Transverse colon (tissue), 4 donors: Measurements from ENCODE around the gene HSFX4. TPM values are rescaled to one million over a fixed set of nuclear protein-coding genes. Genes with fewer than 3 reads are reported as not detected.

Experiments
- DNase-seq: peaks from one replicate; pipeline ENCODE4 v3.0.0-alpha.2; 2019
- H3K27ac ChIP-seq, 4 donors: fragments of 200-600 bp; sonication (generic); 2 replicates each; pipeline ENCODE4 v1.5.1; 2016 to 2018; ENCODE audit warnings: inconsistent platforms in 4 of 4
- H3K27me3 ChIP-seq: fragments of 200-600 bp; sonication (generic); 2 replicates; pipeline ENCODE4 v1.5.1; 2017; ENCODE audit warnings: inconsistent platforms
- H3K36me3 ChIP-seq, 4 donors: fragments of 200-600 bp; sonication (generic); 2 replicates each; pipeline ENCODE4 v1.5.1; 2017 to 2019; ENCODE audit warnings: inconsistent platforms in 4 of 4
- H3K4me1 ChIP-seq, 4 donors: fragments of 200-600 bp; sonication (generic); 2 replicates each; pipeline ENCODE4 v1.5.1; 2017 to 2020; ENCODE audit warnings: inconsistent platforms in 4 of 4
- H3K4me3 ChIP-seq, 4 donors: fragments of 200-600 bp; sonication (generic); 1 replicate in 1 of 4; 2 replicates in 3 of 4; pipeline versions ENCODE4 v1.5.1 to v1.6.1; 2017 to 2019; ENCODE audit warnings: inconsistent platforms in 4 of 4
- H3K9me3 ChIP-seq, 2 donors: fragments of 200-600 bp; sonication (generic); 2 replicates each; pipeline ENCODE4 v1.5.1; 2017 to 2019; ENCODE audit warnings: inconsistent platforms in 2 of 2
- EP300 ChIP-seq: sonication (generic); formaldehyde crosslinking; IDR thresholded peaks from one replicate; pipeline ENCODE4 v1.6.1; 2017; ENCODE audit warnings: antibody characterized with exemption, low read depth
- POLR2A ChIP-seq: fragments of 450-650 bp; IDR thresholded peaks from one replicate; pipeline ENCODE4 v1.6.1; 2016; ENCODE audit warnings: antibody characterized with exemption, mild to moderate bottlenecking, moderate library complexity
- POLR2AphosphoS5 ChIP-seq, 3 donors: sonication (generic); formaldehyde crosslinking; IDR thresholded peaks; one replicate each; pipeline ENCODE4 v1.6.1; 2016; ENCODE audit warnings: antibody characterized with exemption in 3 of 3
- WGBS, 2 donors: methylation state at CpG; one replicate each; pipeline ENCODE4 v1.1.5; 2018; ENCODE audit warnings: low coverage in 1 of 2; 5-methylcytosine and 5-hydroxymethylcytosine counted together
- in situ Hi-C, 4 donors: fragments of 200-750 bp; cut with MboI; loops; one replicate each; pipeline versions ENCODE4 v1.15.0 to v1.15.1; 2017; ENCODE audit warnings: low sequenced_read_pairs in 3 of 4, low pct_ligation_motif_present in 1 of 4, low pct_unique_long_range_greater_than_20kb in 1 of 4
- intact Hi-C: fragments of 100-400 bp; cut with DNase I; formaldehyde crosslinking; loops from one replicate; pipeline ENCODE4 v1.15.1; 2023; ENCODE audit warnings: low total_unique reads
- total RNA-seq, 4 donors: library from RNA; depleted of rRNA; stranded (reverse); fragments of >200 nt; gene quantifications; one replicate each; pipeline ENCODE4 v1.1.0, GENCODE V29; 2016
- TF ChIP-seq, protein P1 (sequence below), 5 experiments: fragments of 200-600 bp in 3 of 5; fragments of 450-650 bp in 2 of 5; sonication (generic) in 3 of 5; IDR thresholded peaks; 1 replicate in 2 of 5; 2 replicates in 3 of 5; pipeline ENCODE4 v1.5.1; 2016 to 2017; ENCODE audit warnings: antibody characterized with exemption in 5 of 5, inconsistent platforms in 3 of 5, mild to moderate bottlenecking in 2 of 5, moderate library complexity in 1 of 5

HSFX4 gene
- total RNA-seq, 4 donors from 2014 or later = not detected

GRCh38 chrX:149908308-149908707 is 21.1 kb upstream of the HSFX4 start:
- no peaks in the 10 kb centered on the region for H3K36me3 ChIP-seq
- H3K4me1 ChIP-seq = no peaks in the 10 kb centered on the region
- no peak overlapping the region for H3K27ac ChIP-seq
- no peak overlapping the region for H3K4me3 ChIP-seq
- no peaks in the 10 kb centered on the region for H3K27me3 ChIP-seq
- WGBS, 2 donors = 85% methylated on average over 3 of the region's 3 CpGs; no CpG with 5 or more reads in 1 of the 2 donors
- no peaks in the 10 kb centered on the region for H3K9me3 ChIP-seq
- in situ Hi-C loops = no loop called here
- intact Hi-C loops = no loop called here
- TF ChIP-seq, protein P1, sequence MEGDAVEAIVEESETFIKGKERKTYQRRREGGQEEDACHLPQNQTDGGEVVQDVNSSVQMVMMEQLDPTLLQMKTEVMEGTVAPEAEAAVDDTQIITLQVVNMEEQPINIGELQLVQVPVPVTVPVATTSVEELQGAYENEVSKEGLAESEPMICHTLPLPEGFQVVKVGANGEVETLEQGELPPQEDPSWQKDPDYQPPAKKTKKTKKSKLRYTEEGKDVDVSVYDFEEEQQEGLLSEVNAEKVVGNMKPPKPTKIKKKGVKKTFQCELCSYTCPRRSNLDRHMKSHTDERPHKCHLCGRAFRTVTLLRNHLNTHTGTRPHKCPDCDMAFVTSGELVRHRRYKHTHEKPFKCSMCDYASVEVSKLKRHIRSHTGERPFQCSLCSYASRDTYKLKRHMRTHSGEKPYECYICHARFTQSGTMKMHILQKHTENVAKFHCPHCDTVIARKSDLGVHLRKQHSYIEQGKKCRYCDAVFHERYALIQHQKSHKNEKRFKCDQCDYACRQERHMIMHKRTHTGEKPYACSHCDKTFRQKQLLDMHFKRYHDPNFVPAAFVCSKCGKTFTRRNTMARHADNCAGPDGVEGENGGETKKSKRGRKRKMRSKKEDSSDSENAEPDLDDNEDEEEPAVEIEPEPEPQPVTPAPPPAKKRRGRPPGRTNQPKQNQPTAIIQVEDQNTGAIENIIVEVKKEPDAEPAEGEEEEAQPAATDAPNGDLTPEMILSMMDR (IDR thresholded peaks at IDR 0.05) = no peak
- TF ChIP-seq POLR2A (no peak), POLR2AphosphoS5 (IDR thresholded peaks at IDR 0.05) (no peak), EP300 (no peak)
- no peak for DNase-seq

- Histone ChIP-seq H3K27ac (no peak overlapping the region), H3K27me3 (no peaks in the 10 kb centered on the region), H3K4me3 (no peak overlapping the region), H3K9me3 (no peaks in the 10 kb centered on the region), H3K4me1 (no peaks in the 10 kb centered on the region), H3K36me3 (no peaks in the 10 kb centered on the region)
- in situ Hi-C loops = no loop called here
- TF ChIP-seq POLR2AphosphoS5 (IDR thresholded peaks at IDR 0.05) (no peak), EP300 (no peak), POLR2A (no peak)
- TF ChIP-seq, protein P1 (IDR thresholded peaks at IDR 0.05) = no peak
- DNase-seq = no peak
- intact Hi-C loops = no loop called here
Measured at GRCh38 chrX:149908727-149909126, 20.6 kb upstream of the HSFX4 start.

DNA sequence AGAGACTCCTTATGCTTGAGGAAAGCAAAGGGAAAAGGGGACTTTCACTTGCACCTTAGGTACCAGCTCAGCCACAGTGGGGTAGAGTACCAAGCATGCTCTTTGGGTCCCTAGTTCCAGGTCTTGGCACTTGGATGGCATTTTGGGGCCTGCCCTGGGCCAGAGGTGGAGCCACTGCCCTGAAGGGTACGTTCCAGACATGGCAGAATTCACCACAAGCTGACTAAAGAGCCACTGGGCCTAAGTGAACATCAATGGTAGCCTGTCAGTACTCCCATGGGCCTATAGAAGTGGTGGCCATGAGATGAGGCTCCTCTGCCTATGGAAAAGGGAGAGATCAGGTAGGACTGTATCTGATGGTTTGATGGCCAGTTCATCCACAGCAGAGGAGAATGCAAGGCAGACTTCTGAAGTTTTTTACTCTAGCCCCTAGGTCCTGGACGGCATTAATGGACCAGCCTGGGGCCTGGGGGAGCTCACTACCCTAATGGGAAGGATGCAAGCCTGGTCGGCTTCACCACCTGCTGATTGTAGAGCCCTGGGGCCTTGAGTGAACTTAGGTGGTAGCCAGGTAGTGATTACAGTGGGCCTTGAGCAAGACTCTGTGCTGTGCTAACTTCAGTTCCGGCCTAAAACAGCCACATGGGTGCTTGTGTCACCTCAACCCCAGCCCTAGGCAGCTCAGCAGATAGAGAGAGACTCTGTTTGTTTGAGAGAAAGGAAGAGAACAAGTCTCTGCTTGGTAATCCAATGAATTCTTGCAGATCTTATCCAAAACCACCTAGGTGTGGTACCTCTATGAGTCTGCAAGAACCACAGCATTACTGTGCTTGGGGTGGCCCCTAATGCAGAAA is 19.8 kb upstream of the HSFX4 start:
- Histone ChIP-seq H3K27me3 (no peaks in the 10 kb centered on the region), H3K4me1 (no peaks in the 10 kb centered on the region), H3K4me3 (no peak overlapping the region), H3K27ac (no peak overlapping the region), H3K36me3 (no peaks in the 10 kb centered on the region), H3K9me3 (no peaks in the 10 kb centered on the region)
- TF ChIP-seq, protein P1 (IDR thresholded peaks at IDR 0.05) = no peak
- TF ChIP-seq POLR2AphosphoS5 (IDR thresholded peaks at IDR 0.05) = no peak
- TF ChIP-seq POLR2A = no peak
- TF ChIP-seq EP300 = no peak
- WGBS, 2 donors = 75% methylated on average over 4 of the region's 4 CpGs; no CpG with 5 or more reads in 1 of the 2 donors
- in situ Hi-C loops = no loop called here
- no peak for DNase-seq
- intact Hi-C loops = no loop called here

DNA sequence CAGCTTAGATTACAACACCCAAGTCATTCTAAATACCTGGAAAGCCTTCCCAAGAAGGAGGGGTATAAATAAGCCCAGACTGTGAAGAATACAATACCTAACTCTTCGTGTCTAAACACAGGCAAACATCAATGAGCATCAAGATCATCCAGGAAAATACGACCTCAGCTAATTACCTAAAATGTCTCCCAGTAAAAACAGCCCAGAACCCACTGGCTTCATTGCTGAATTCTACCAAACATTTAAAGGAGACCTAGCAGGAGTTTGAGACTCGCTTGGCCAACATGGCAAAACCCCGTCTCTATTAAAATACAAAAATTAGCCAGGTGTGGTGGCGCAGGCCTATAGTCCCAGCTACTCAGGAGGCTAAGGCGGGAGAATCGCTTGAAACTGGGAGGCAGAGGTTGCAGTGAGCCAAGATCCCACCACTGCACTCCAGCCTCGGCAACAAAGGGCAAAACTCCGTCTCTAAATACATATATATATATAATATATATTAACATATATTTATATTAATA is 19.1 kb upstream of the HSFX4 start:
- Histone ChIP-seq H3K4me3 (no peak overlapping the region), H3K27ac (no peak overlapping the region), H3K27me3 (no peaks in the 10 kb centered on the region), H3K36me3 (no peaks in the 10 kb centered on the region), H3K4me1 (no peaks in the 10 kb centered on the region), H3K9me3 (no peaks in the 10 kb centered on the region)
- TF ChIP-seq EP300 (no peak), POLR2AphosphoS5 (IDR thresholded peaks at IDR 0.05) (no peak), POLR2A (no peak)
- TF ChIP-seq, protein P1 (IDR thresholded peaks at IDR 0.05) = no peak
- WGBS, 2 donors = 87 to 100% methylated on average over 2 to 9 of the region's 9 CpGs
- intact Hi-C loops (no loop called here), in situ Hi-C loops (no loop called here)
- DNase-seq = no peak
